RWPE1 (cell line): ENCODE results near the gene KCNH8.

Experiments used
- CTCF ChIA-PET: fragments of 350-600 bp; sonication (Branson Sonifier 250); formaldehyde crosslinking; extraction: SDS; loops from one replicate; lab custom pipeline; 2021; lab: Yijun Ruan, JAX
- POLR2A ChIA-PET: fragments of 400-600 bp; formaldehyde crosslinking; extraction: SDS; loops from one replicate; lab custom pipeline; 2020; ENCODE audit warnings: antibody characterized with exemption; ENCODE audit not compliant: low non-redundant PET; lab: Yijun Ruan, JAX
- DNase-seq: peaks from one replicate; pipeline ENCODE4 v3.0.0; 2012; ENCODE audit warnings: low spot score
- H3K27ac ChIP-seq: fragments of 450-650 bp; 2 replicates; pipeline ENCODE4 v1.5.1; 2017
- TF ChIP-seq, protein P1 (sequence below): fragments of 450-650 bp; conservative IDR thresholded peaks from 2 replicates; pipeline ENCODE4 v1.5.1; 2017; ENCODE audit warnings: low read depth, mild to moderate bottlenecking

KCNH8 gene

GRCh38 chr3:19473971-19474580 lies 325.8 kb downstream of the KCNH8 start:
- DNase-seq, result no peak
- ChIA-PET POLR2A (no interaction called here), CTCF (no interaction called here)
- H3K27ac ChIP-seq, result no peak overlapping the region
- TF ChIP-seq, protein P1, sequence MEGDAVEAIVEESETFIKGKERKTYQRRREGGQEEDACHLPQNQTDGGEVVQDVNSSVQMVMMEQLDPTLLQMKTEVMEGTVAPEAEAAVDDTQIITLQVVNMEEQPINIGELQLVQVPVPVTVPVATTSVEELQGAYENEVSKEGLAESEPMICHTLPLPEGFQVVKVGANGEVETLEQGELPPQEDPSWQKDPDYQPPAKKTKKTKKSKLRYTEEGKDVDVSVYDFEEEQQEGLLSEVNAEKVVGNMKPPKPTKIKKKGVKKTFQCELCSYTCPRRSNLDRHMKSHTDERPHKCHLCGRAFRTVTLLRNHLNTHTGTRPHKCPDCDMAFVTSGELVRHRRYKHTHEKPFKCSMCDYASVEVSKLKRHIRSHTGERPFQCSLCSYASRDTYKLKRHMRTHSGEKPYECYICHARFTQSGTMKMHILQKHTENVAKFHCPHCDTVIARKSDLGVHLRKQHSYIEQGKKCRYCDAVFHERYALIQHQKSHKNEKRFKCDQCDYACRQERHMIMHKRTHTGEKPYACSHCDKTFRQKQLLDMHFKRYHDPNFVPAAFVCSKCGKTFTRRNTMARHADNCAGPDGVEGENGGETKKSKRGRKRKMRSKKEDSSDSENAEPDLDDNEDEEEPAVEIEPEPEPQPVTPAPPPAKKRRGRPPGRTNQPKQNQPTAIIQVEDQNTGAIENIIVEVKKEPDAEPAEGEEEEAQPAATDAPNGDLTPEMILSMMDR, result no peak

DNA sequence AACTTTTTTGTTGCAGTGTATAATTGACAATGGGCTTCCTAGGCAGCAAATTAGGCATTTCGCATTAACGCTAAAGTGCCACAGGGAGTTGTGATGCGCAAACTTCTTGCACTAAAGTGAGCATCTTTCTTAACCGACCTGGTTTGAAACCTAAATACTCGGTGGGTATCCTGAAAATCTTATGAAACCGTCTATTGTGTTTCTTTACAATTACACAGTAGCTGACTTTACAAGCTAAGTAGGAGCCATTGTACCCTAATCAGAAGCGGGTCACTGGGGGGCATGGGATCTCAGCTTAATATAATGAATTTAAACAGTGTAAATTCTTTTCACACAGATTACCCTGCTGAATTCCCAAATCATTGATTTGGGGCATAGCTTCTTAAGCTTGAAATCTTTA lies 328.0 kb downstream of the KCNH8 start:
- DNase-seq, result no peak
- TF ChIP-seq, protein P1, result no peak
- POLR2A ChIA-PET, result no interaction called here
- H3K27ac ChIP-seq, result no peak overlapping the region
- CTCF ChIA-PET, result no interaction called here

DNA sequence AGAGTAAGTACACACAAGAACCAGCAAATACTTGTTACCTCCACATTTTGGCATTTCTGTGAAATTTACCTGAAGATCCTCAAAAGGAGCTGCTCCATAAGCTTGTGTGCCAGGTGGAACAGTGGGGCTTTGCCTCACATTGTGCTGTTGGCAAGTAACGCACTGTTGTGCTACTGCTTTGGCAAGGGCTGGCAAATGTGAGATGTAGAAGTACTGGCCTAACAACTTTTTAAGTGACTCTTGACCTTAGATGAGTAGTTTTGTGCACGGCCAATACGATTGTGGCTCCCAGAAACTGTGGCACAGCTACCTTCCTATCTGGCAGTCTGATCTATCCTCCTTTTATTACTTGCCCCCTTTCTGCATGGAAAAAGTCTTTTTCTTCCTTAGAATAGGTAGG lies 337.0 kb downstream of the KCNH8 start:
- TF ChIP-seq, protein P1, result no peak
- ChIA-PET POLR2A (no interaction called here), CTCF (no interaction called here)
- H3K27ac ChIP-seq, result no peak overlapping the region
- DNase-seq, result no peak

DNA sequence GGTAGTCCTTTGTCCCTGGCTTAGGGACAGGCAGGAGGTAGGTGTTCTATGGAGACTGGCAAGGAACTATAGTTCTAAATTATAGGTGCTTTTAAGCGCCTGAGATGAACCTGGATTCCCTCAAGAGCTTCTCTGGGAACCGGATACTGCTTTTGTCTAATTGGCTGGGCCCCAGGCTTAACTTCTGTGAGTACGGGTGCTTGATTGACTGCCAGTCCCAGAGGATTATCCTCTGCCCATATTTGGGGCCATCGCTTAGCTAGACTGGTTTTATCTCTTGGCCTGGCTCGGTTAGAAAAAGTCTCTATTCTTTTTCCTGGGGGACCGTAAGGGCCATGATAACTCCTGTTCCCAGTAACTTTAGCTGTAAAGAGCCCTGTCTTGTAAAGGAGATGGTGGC lies 339.1 kb downstream of the KCNH8 start:
- CTCF ChIA-PET, result no interaction called here
- DNase-seq, result no peak
- H3K27ac ChIP-seq, result no peak overlapping the region
- POLR2A ChIA-PET, result no interaction called here
- TF ChIP-seq, protein P1, result no peak

GRCh38 chr3:19488939-19489338 lies 340.6 kb downstream of the KCNH8 start:
- DNase-seq, result no peak
- H3K27ac ChIP-seq, result no peak overlapping the region
- TF ChIP-seq, protein P1, result no peak
- ChIA-PET POLR2A (no interaction called here), CTCF (no interaction called here)

- POLR2A ChIA-PET, result no interaction called here
Measured at GRCh38 chr3:19489936-19490335, 341.6 kb downstream of the KCNH8 start.

More at GRCh38 chr3:19489936-19490335, 341.6 kb downstream of the KCNH8 start:
- CTCF ChIA-PET, result no interaction called here
- TF ChIP-seq, protein P1, result no peak
- DNase-seq, result no peak
- H3K27ac ChIP-seq, result no peak overlapping the region
